GM23338 (cell line): ENCODE data around the gene ARAF. TPM values are rescaled to one million over a fixed set of nuclear protein-coding genes. Genes with fewer than 3 reads are reported as not detected.

Source experiments
- ATAC-seq: fragments of 200-7000 bp; cut with Tn5 transposase; 3 replicates; pipeline ENCODE4 v1.9.1; 2020
- DNase-seq: peaks from one replicate; pipeline ENCODE4 v3.0.0-alpha.2; 2015; ENCODE audit warnings: low spot score
- H2AFZ ChIP-seq: fragments of 200-600 bp; sonication (generic); 2 replicates; pipeline ENCODE4 v1.8.0; 2016; ENCODE audit warnings: antibody characterized with exemption, mild to moderate bottlenecking, moderate library complexity
- H3F3A ChIP-seq: fragments of 200-600 bp; sonication (generic); replicated peaks from 2 replicates; pipeline ENCODE4 v1.8.0; 2017; ENCODE audit warnings: antibody characterized with exemption, mixed run types, low read depth
- H3K27ac ChIP-seq: fragments of 200-600 bp; sonication (generic); 2 replicates; pipeline ENCODE4 v1.6.1; 2016; ENCODE audit warnings: low read depth
- H3K27me3 ChIP-seq: fragments of 200-600 bp; sonication (generic); 2 replicates; pipeline ENCODE4 v1.8.0; 2016; ENCODE audit warnings: mild to moderate bottlenecking, mixed run types, moderate library complexity; ENCODE audit not compliant: insufficient read depth
- H3K36me3 ChIP-seq: fragments of 200-600 bp; sonication (generic); 2 replicates; pipeline ENCODE4 v1.8.0; 2016; ENCODE audit warnings: mild to moderate bottlenecking; ENCODE audit not compliant: insufficient read depth
- H3K4me1 ChIP-seq: fragments of 200-600 bp; sonication (generic); 2 replicates; pipeline ENCODE4 v1.8.0; 2016; ENCODE audit warnings: mild to moderate bottlenecking, moderate library complexity; ENCODE audit not compliant: insufficient read depth
- H3K4me2 ChIP-seq: fragments of 200-600 bp; sonication (generic); 2 replicates; pipeline ENCODE4 v1.7.1; 2017; ENCODE audit warnings: mixed run types
- H3K4me3 ChIP-seq: fragments of 200-600 bp; sonication (generic); 2 replicates; pipeline ENCODE4 v1.6.1; 2016; ENCODE audit warnings: mixed run types
- H3K79me2 ChIP-seq: fragments of 200-600 bp; sonication (generic); replicated peaks from 2 replicates; pipeline ENCODE4 v1.8.0; 2017; ENCODE audit warnings: mild to moderate bottlenecking; ENCODE audit not compliant: insufficient read depth
- H3K9me2 ChIP-seq: fragments of 200-600 bp; sonication (generic); 2 replicates; pipeline ENCODE4 v1.8.0; 2017; ENCODE audit not compliant: insufficient read depth
- H4K20me1 ChIP-seq: fragments of 200-600 bp; sonication (generic); replicated peaks from 2 replicates; pipeline ENCODE4 v1.8.0; 2017; ENCODE audit warnings: mild to moderate bottlenecking; ENCODE audit not compliant: insufficient read depth
- H3K27ac Mint-ChIP-seq: 2 replicates; pipeline ENCODE4 v1.8.0; 2020; ENCODE audit warnings: inconsistent platforms, mild to moderate bottlenecking, moderate library complexity, mixed read lengths
- H3K27me3 Mint-ChIP-seq: 3 replicates; pipeline ENCODE4 v1.8.0; 2022; ENCODE audit warnings: low read depth, mild to moderate bottlenecking, moderate library complexity, mixed read lengths, inconsistent platforms; ENCODE audit not compliant: insufficient read depth, poor library complexity
- H3K36me3 Mint-ChIP-seq: 3 replicates; pipeline ENCODE4 v1.8.0; 2021; ENCODE audit warnings: low read depth, mild to moderate bottlenecking, inconsistent platforms, moderate library complexity, mixed read lengths
- H3K4me1 Mint-ChIP-seq: 3 replicates; pipeline ENCODE4 v1.8.0; 2020; ENCODE audit warnings: mild to moderate bottlenecking, inconsistent platforms, mixed read lengths
- H3K4me3 Mint-ChIP-seq: 3 replicates; pipeline ENCODE4 v1.8.0; 2021; ENCODE audit warnings: moderate library complexity, mild to moderate bottlenecking, inconsistent platforms, mixed read lengths
- H3K9me3 Mint-ChIP-seq: 3 replicates; pipeline ENCODE4 v1.8.0; 2020; ENCODE audit warnings: moderate library complexity, mild to moderate bottlenecking, inconsistent platforms, mixed read lengths
- CREB1 ChIP-seq: fragments of 250-450 bp; sonication (Bioruptor Pico); IDR thresholded peaks from 2 replicates; pipeline ENCODE4 v1.5.0; 2020; ENCODE audit warnings: low read depth, mild to moderate bottlenecking, moderate library complexity
- CTCF ChIP-seq, 2 experiments: fragments of 200-600 bp in 1 of 2; sonication (generic) in 1 of 2; conservative IDR thresholded peaks; 2 replicates each; pipeline versions ENCODE4 v1.5.1 to v1.6.1; 2016 to 2017; ENCODE audit warnings: antibody characterized with exemption in 2 of 2, low read depth in 2 of 2, mild to moderate bottlenecking in 2 of 2, moderate library complexity in 1 of 2
- ETS1 ChIP-seq: IDR thresholded peaks from 2 replicates; pipeline ENCODE4 v1.6.1; 2016; ENCODE audit warnings: antibody characterized with exemption
- EZH2 ChIP-seq: fragments of 200-600 bp; sonication (generic); IDR thresholded peaks from one replicate; pipeline ENCODE4 v1.8.0; 2017; ENCODE audit warnings: antibody characterized with exemption, mild to moderate bottlenecking, low read depth; ENCODE audit not compliant: unreplicated experiment
- EZH2phosphoT487 ChIP-seq: fragments of 200-600 bp; sonication (generic); IDR thresholded peaks from one replicate; pipeline ENCODE4 v1.8.1; 2018; ENCODE audit warnings: antibody characterized with exemption; ENCODE audit not compliant: unreplicated experiment
- JUNB ChIP-seq: IDR thresholded peaks from one replicate; pipeline ENCODE4 v1.6.1; 2016; ENCODE audit warnings: antibody characterized with exemption; ENCODE audit not compliant: unreplicated experiment
- STAT1 ChIP-seq: IDR thresholded peaks from one replicate; pipeline ENCODE4 v1.6.1; 2016; ENCODE audit warnings: antibody characterized with exemption; ENCODE audit not compliant: unreplicated experiment
- ZNF114 ChIP-seq: fragments of 250-450 bp; sonication (Bioruptor Pico); IDR thresholded peaks from 2 replicates; pipeline ENCODE4 v1.5.0; 2020; ENCODE audit warnings: mild to moderate bottlenecking, moderate library complexity
- ZNF331 ChIP-seq: fragments of 250-450 bp; sonication (Bioruptor Pico); IDR thresholded peaks from 2 replicates; pipeline ENCODE4 v1.5.0; 2020; ENCODE audit warnings: low read depth, mild to moderate bottlenecking, moderate library complexity
- polyA plus RNA-seq: library from polyadenylated mRNA; unstranded; fragments of >200 nt; fragmentation: Nextera tagmentation; extraction: Ambion mirVana; gene quantifications from 2 replicates; pipeline ENCODE4 v1.2.1, GENCODE V29; 2016
- total RNA-seq: library from RNA; depleted of rRNA; stranded (reverse); fragments of >200 nt; shearing (Covaris generic); gene quantifications from 2 replicates; pipeline ENCODE4 v1.2.3, GENCODE V29; 2014

The ARAF gene
- total and polyA plus RNA-seq, 2 experiments from 2014 or later: 28.2 to 43.9 TPM

- H3K9me3 Mint-ChIP-seq: no peaks in the 10 kb centered on the region; the same call in 2 of the 3 replicates
- H3K9me2 ChIP-seq: no peaks in the 10 kb centered on the region
- TF ChIP-seq ZNF331 (CRISPR knock-in tag) (no peak), EZH2phosphoT487 (no peak), STAT1 (no peak), CTCF (conservative IDR thresholded peaks at IDR 0.05; ENCODE audit: low read depth in 2 of 2) (no peak)
- no peak overlapping the region; the same call in 1 of the 2 replicates for H3K27ac Mint-ChIP-seq
- DNase-seq: no peak
- H3K4me1 Mint-ChIP-seq: peaks cover 23% of the 10 kb centered on the region
- no peaks in the 10 kb centered on the region for H3K27me3 ChIP-seq
- no peak for ATAC-seq
- no peaks in the 10 kb centered on the region for H3F3A ChIP-seq
- H3K4me2 ChIP-seq: no peak overlapping the region
- no peaks in the 10 kb centered on the region for H4K20me1 ChIP-seq
- peaks cover 57% of the 10 kb centered on the region for H3K36me3 Mint-ChIP-seq
- H3K27ac ChIP-seq: no peak overlapping the region
- H3K4me3 ChIP-seq: no peak overlapping the region
- no peak overlapping the region for H3K4me3 Mint-ChIP-seq
- H3K27me3 Mint-ChIP-seq: peaks cover 20% of the 10 kb centered on the region
- H3K79me2 ChIP-seq: no peaks in the 10 kb centered on the region
- no peaks in the 10 kb centered on the region for H3K36me3 ChIP-seq
- H2AFZ ChIP-seq: no peak overlapping the region
- peaks cover 5% of the 10 kb centered on the region; the same call in 1 of the 2 replicates for H3K4me1 ChIP-seq
These were observed 10.9 kb downstream of the ARAF start for GRCh38 chrX:47571896-47572295.

- ATAC-seq: no peak; the same call in 2 of the 3 replicates
- Mint-ChIP-seq H3K9me3 (no peaks in the 10 kb centered on the region; the same call in 2 of the 3 replicates), H3K27me3 (peaks cover 21% of the 10 kb centered on the region), H3K4me3 (peak overlapping the region; percentile 72), H3K27ac (peak overlapping the region; percentile 94), H3K4me1 (peaks cover 25% of the 10 kb centered on the region), H3K36me3 (peaks cover 49% of the 10 kb centered on the region)
- no peak overlapping the region for H2AFZ ChIP-seq
- peak overlapping the region; percentile 80; the same call in 1 of the 2 replicates for H3K4me2 ChIP-seq
- no peaks in the 10 kb centered on the region for H3F3A ChIP-seq
- H3K4me1 ChIP-seq: peaks cover 5% of the 10 kb centered on the region; the same call in 1 of the 2 replicates
- H3K27me3 ChIP-seq: no peaks in the 10 kb centered on the region
- H4K20me1 ChIP-seq: no peaks in the 10 kb centered on the region
- no peaks in the 10 kb centered on the region for H3K36me3 ChIP-seq
- no peaks in the 10 kb centered on the region for H3K79me2 ChIP-seq
- H3K4me3 ChIP-seq: peak overlapping the region; percentile 56
- H3K9me2 ChIP-seq: no peaks in the 10 kb centered on the region
- no peak for DNase-seq
- peak overlapping the region; percentile 97 for H3K27ac ChIP-seq
- TF ChIP-seq STAT1: no peak
- no peak for TF ChIP-seq CREB1 (CRISPR knock-in tag)
- no peak for TF ChIP-seq EZH2
- TF ChIP-seq CTCF (conservative IDR thresholded peaks at IDR 0.05; ENCODE audit: low read depth in 2 of 2): no peak
- no peak for TF ChIP-seq ETS1
- TF ChIP-seq JUNB: no peak
- no peak for TF ChIP-seq EZH2phosphoT487
- no peak for TF ChIP-seq ZNF114 (CRISPR knock-in tag)
These were observed 11.9 kb downstream of the ARAF start for GRCh38 chrX:47572773-47573340.
